K562 (cell line): Measurements from ENCODE around the gene SLC10A1. TPM values are rescaled to one million over a fixed set of nuclear protein-coding genes. Genes with fewer than 3 reads are reported as not detected.
A peak's percentile ranks its signal among the peaks of the same experiment; 100 is the strongest.

Experiments
- DPF2 ChIP-seq: fragments of 450-650 bp; IDR thresholded peaks from 2 replicates; pipeline ENCODE4 v1.6.1; 2016
- REST ChIP-seq, 2 experiments: fragments of 450-650 bp; formaldehyde crosslinking in 1 of 2; IDR thresholded peaks; 2 replicates each; pipeline versions ENCODE4 v1.4.0 to v1.6.1; 2014 to 2020; ENCODE audit warnings: mild to moderate bottlenecking in 2 of 2, borderline replicate concordance in 1 of 2, low read depth in 1 of 2
- SUPT5H ChIP-seq: fragments of 450-650 bp; IDR thresholded peaks from 2 replicates; pipeline ENCODE4 v1.6.1; 2016
- XRCC5 ChIP-seq: fragments of 200-400 bp; formaldehyde crosslinking; IDR thresholded peaks from 2 replicates; pipeline ENCODE4 v1.6.1; 2017; ENCODE audit warnings: low read depth, mild to moderate bottlenecking, low read length
- polyA plus RNA-seq, 8 experiments: library from polyadenylated mRNA; depleted of rRNA in 4 of 8; stranded (reverse) in 5 of 8; unstranded in 3 of 8; fragments of >200 nt; fragmentation: Nextera tagmentation in 2 of 8; fragmentation: Illumina TruSeq in 1 of 8; extraction: Ambion mirVana in 2 of 8; extraction: Trizol in 1 of 8; gene quantifications; 2 replicates each; pipeline versions ENCODE4 v1.2.1 to v1.2.3, GENCODE V29; 2011 to 2014; ENCODE audit warnings: inconsistent platforms in 1 of 8, missing spikeins in 1 of 8
- total RNA-seq, 7 experiments: library from RNA; depleted of rRNA in 6 of 7; stranded (reverse); fragments of >200 nt in 6 of 7; fragmentation: Illumina TruSeq in 2 of 7; extraction: Trizol in 2 of 7; gene quantifications; 2 replicates each; pipeline versions ENCODE4 v1.2.1 to v1.2.3, GENCODE V29; 2011 to 2021; ENCODE audit warnings: low replicate concordance in 1 of 7

Gene SLC10A1
- total and polyA plus RNA-seq, 9 of the 15 experiments (the other 6 are each of a cell fraction or from before 2014, with no cell fraction given): not detected

- TF ChIP-seq XRCC5 (no peak), DPF2 (no peak), SUPT5H (0 out of 2 replicates have a peak, but pooled peaks have one; percentile 39), REST (IDR thresholded peaks at IDR 0.05; ENCODE audit: borderline replicate concordance) (no peak), REST (CRISPR knock-in tag; IDR thresholded peaks at IDR 0.05; ENCODE audit: low read depth) (no peak)
Observed at GRCh38 chr14:69772082-69773017, 24.7 kb downstream of the SLC10A1 start (continued).
